ENCODE measurements around the gene SOX2.

GRCh38 chr3:181711325-181712135, at the start of gene SOX2:
- TF ChIP-seq, protein P1, sequence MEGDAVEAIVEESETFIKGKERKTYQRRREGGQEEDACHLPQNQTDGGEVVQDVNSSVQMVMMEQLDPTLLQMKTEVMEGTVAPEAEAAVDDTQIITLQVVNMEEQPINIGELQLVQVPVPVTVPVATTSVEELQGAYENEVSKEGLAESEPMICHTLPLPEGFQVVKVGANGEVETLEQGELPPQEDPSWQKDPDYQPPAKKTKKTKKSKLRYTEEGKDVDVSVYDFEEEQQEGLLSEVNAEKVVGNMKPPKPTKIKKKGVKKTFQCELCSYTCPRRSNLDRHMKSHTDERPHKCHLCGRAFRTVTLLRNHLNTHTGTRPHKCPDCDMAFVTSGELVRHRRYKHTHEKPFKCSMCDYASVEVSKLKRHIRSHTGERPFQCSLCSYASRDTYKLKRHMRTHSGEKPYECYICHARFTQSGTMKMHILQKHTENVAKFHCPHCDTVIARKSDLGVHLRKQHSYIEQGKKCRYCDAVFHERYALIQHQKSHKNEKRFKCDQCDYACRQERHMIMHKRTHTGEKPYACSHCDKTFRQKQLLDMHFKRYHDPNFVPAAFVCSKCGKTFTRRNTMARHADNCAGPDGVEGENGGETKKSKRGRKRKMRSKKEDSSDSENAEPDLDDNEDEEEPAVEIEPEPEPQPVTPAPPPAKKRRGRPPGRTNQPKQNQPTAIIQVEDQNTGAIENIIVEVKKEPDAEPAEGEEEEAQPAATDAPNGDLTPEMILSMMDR (IDR thresholded peaks at IDR 0.05), result no peak
- TF ChIP-seq POLR2A (IDR thresholded peaks at IDR 0.05) (no peak), EP300 (IDR thresholded peaks at IDR 0.05) (no peak), POLR2AphosphoS5 (IDR thresholded peaks at IDR 0.05) (no peak)
